ENCODE results near the gene PHF12. TPM values are rescaled to one million over a fixed set of nuclear protein-coding genes. Genes with fewer than 3 reads are reported as not detected.

The PHF12 gene
- total RNA-seq, 1 experiment from 2014 or later, result 35.7 TPM

- Histone ChIP-seq H3K9ac (ENCODE audit: low read length) (no peak overlapping the region), H3K36me3 (ENCODE audit: control insufficient read depth in 1 of 2, insufficient read depth in 2 of 2, low read length in 2 of 2) (no peaks in the 10 kb centered on the region), H3K9me3 (ENCODE audit: control insufficient read depth in 1 of 2, insufficient read depth in 1 of 2, low read depth in 1 of 2, low read length in 2 of 2) (no peaks in the 10 kb centered on the region), H3K27ac (ENCODE audit: low read depth, low read length) (no peak overlapping the region), H4K20me1 (ENCODE audit: insufficient read depth) (no peaks in the 10 kb centered on the region), H3K79me2 (ENCODE audit: insufficient read depth, low read length) (no peaks in the 10 kb centered on the region), H2AFZ (ENCODE audit: low read depth, low read length, poor library complexity, severe bottlenecking) (no peak overlapping the region), H3K9me2 (ENCODE audit: insufficient read depth) (no peaks in the 10 kb centered on the region), H3K27me3 (ENCODE audit: insufficient read depth, low read length) (no peaks in the 10 kb centered on the region), H3K4me1 (ENCODE audit: control insufficient read depth in 1 of 2, insufficient read depth in 2 of 2, low read length in 2 of 2) (peaks cover 0 to 5% of the 10 kb centered on the region in 2 experiments; a peak in 1 of 4 replicates), H3K4me3 (replicated peaks in 1 of 2; ENCODE audit: low read depth in 1 of 2, low read length in 2 of 2) (no peak overlapping the region), H3K4me2 (ENCODE audit: low read length) (no peak overlapping the region)
- no peak for DNase-seq (ENCODE audit: low read depth, low spot score)
- intact Hi-C loops (cut with micrococcal nuclease), result no loop called here
- no peak for ATAC-seq
- TF ChIP-seq EZH2phosphoT487 (IDR thresholded peaks at IDR 0.05; ENCODE audit: borderline replicate concordance) (no peak), JUND (IDR thresholded peaks at IDR 0.05) (no peak), ELF1 (IDR thresholded peaks at IDR 0.05; ENCODE audit: borderline replicate concordance, low read depth) (no peak), REST (IDR thresholded peaks at IDR 0.05; ENCODE audit: low read depth) (no peak), POLR2AphosphoS5 (IDR thresholded peaks at IDR 0.05; ENCODE audit: low read depth, low read length) (no peak), SIN3A (IDR thresholded peaks at IDR 0.05; ENCODE audit: low read depth) (no peak), RAD21 (IDR thresholded peaks at IDR 0.05; ENCODE audit: low read depth) (no peak)
- ChIA-PET CTCF (interaction anchor here (0.7 kb wide), 1 partner anchor 103 kb away, joined by 3 read pairs; no protein-coding TSS in a partner anchor), POLR2A (no interaction called here), RAD21 (ENCODE audit: low non-redundant PET in 1 of 2, low total read pairs in 2 of 2, uncharacterized antibody in 2 of 2, unreplicated experiment in 2 of 2) (no interaction called here)
- no TSS peak for BruUV-seq (replicated peaks)
These were observed 85.2 kb downstream of the PHF12 start for GRCh38 chr17:28865946-28866752.
